RKO (cell line): ENCODE measurements around the gene MAFB.

Experiments
- DNase-seq: peaks from one replicate; pipeline ENCODE4 v3.0.0-alpha.2; 2016; ENCODE audit warnings: low spot score

MAFB gene

GRCh38 chr20:40702504-40702903 is 13.5 kb upstream of the MAFB start:
- no peak for DNase-seq

DNA sequence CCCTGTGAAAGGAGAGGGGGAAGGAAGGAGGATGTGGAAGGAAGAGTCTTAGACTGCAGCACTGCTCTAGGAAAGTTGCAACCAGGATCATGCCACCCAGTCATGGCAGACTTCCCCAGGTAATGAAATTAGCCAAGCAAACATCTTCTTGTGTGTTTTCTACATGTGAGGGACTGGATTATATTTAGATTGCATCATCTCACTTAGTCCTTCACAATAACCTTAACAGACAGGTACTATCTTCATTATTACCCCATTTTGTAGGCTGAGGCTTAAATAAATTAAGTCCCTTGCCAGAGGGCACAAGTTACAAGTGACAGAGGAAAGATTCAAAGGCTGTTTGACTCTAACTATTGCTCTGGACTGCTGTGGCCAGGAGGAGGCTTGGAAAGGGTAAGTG is 9.7 kb upstream of the MAFB start:
- no peak for DNase-seq

- no peak for DNase-seq
Observed at GRCh38 chr20:40698281-40698680, 9.2 kb upstream of the MAFB start.

DNA sequence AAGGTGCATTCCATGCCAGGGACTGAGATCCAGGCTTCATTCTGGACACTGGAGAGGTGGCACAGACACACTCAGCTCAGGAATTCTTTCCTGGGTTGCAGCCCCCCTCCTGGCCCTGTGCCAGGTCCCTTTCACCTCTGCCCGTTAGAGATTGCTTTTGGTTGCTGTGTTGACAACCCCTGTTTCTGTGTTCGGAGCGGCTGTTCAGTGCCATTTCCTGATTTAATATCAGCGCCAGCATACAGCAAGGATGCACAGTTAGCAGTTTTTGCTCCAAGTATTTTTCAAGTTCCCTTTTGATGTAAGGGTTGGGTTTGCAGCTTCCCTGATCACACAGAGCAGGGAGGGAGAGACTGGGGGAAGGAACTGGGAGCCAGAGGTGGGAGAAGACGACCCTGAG is 8.5 kb upstream of the MAFB start:
- no peak for DNase-seq

GRCh38 chr20:40695214-40695613 is 6.2 kb upstream of the MAFB start:
- DNase-seq: no peak

DNA sequence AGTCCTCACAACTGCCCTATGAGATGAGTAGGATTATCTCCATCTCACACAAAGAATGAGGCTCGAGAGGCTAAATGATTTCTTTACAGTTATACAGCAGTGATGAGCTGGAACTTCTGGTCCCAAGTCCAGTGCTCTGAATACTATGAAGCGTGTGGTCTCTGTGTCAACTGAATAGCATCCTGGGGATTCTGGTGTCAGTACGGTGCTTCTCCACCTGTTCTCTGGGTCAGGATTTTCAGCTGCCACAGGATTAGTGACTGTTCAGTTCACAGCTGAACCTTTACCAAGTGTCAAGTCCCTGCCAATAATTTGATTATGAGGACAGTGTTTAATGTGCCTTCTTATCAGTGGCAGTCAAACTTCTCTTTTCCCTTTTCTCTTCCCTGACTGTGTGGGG is 5.2 kb upstream of the MAFB start:
- DNase-seq: no peak

- DNase-seq: no peak
Observed at GRCh38 chr20:40692240-40693011, 3.4 kb upstream of the MAFB start.

GRCh38 chr20:40691566-40692239 is 2.7 kb upstream of the MAFB start:
- no peak for DNase-seq

- DNase-seq: no peak
Observed at GRCh38 chr20:40690836-40691565, 2.0 kb upstream of the MAFB start.

DNA sequence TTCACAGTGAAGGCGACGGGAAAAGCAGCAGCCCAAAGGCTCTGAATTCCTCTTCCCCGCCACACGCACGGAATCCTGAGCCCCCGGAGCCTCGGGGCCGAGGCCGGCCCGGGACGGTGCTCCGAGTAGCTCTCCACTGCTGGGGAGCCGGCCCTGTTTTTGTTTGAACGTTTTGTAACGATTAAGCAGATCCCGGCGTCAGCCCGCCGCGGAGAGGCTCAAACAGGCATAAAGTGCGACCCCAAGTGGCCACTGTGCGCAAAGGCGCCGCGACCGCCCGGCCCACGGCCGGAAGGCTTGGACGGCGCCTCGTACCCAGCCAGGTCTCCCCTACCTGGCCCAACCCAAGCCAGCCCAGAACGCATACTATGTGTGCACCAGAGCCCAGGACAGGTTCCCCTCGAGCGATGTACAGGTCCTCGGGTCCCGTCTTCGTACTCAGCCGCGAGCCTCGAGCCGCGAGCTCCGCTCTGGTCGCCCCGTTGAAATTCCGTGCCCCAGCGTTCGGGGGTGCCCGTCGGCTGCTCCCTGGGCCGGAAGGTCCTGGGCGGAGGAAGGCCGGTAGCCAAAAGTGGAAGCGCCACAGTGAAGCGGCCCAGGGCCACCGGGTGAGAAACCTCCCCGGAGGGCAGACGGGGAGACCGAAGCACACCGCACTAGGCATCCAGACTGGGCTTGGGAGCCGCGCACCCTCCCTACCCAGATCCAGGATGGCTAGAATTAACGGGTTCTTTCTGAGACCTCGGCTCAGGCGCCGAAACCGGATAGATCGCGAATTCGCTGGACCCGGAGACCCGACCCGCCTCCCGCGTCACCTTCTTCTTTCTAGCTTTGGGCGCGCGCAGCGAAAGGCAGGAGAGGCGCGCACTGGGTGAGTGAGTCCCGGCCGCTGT is 1.2 kb upstream of the MAFB start:
- DNase-seq: no peak

DNA sequence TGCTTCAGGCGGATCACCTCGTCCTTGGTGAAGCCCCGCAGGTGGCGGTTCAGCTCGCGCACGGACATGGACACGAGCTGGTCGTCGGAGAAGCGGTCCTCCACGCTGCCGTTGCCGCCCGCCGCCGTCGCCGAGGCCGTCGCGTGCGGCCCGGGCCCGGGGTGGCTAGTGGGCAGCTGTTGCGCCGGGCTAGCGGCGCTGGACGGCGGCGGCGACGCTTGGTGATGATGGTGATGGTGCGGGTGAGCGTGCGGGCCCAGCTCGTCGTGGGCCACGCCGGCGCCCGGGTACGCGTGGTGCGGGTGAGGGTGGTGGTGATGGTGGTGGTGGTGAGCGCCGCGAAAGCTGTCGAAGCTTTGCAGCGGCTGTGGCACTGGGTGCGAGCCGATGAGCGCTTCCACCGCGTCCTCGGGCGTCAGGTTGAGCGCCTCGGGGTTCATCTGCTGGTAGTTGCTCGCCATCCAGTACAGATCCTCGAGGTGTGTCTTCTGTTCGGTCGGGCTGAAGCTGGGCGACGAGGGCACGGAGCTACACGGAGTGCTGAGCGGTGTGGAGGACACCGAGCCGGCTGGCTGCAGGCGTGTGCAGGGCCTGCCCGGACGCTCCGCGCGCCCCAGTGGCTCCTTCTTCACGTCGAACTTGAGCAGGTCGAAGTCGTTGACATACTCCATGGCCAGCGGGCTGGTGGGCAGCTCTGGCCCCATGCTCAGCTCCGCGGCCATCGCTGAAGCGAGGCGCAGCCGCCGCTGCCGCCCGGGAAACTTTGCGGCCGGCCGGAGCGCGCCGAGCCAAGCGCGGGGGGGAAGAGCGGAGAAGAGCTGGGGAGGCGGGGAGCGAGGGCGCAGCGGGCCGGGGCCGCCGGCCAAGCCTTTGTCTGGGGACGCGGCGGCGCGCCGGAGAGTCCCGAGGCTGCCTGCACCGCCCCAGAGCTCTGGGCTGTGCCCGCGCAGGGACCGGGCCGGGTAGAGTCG is 622 bp downstream of the MAFB start:
- no peak for DNase-seq

DNA sequence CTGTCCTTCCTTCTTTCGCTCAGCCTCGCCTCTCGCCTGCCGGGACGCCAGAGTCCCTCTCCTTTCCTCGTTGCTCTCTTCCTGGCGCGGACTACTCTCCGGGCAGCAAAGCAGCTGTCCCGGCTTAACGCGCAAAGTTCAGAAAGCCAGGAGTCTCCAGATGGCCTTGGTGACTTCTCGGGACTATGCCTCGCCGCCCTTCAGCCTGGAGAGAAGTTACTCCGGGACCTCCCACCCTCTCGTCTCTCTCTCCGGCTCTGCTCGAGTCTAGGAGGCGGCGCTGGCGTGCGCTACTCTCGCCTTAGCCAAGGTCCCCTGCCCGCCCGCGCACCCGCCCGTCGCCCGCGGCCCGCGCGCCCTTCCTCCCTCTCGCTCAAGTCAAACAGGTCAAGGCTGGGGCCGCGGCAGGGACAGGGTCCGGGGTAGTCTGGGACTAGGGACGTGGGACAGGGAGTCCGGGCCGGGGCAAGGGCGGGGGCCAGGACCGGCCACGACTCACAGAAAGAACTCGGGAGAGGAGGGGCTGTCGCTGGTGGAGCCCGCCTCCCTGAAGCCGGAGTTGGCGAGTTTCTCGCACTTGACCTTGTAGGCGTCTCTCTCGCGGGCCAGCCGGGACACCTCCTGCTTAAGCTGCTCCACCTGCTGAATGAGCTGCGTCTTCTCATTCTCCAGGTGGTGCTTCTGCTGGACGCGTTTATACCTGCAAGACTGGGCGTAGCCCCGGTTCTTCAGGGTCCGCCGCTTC is 1.5 kb downstream of the MAFB start:
- DNase-seq: no peak

DNA sequence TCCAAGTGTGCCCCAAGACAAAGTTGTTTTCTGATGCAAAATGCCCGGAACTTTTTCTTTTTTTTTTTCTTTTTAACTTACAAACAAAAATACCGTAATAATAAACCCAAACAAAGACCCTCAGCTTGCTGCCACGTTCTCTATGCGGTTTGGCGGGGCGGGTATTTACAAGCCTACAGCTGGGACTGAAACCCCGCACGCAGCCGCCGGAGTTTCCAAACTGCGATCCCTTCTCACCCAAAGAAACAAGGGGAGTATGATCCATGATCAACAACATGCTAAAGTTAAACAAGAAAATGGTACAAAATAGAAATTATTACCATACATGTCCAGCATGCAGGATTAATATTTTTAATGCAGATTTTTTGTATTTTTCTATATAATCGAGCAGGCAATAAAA is 2.1 kb downstream of the MAFB start:
- no peak for DNase-seq

DNA sequence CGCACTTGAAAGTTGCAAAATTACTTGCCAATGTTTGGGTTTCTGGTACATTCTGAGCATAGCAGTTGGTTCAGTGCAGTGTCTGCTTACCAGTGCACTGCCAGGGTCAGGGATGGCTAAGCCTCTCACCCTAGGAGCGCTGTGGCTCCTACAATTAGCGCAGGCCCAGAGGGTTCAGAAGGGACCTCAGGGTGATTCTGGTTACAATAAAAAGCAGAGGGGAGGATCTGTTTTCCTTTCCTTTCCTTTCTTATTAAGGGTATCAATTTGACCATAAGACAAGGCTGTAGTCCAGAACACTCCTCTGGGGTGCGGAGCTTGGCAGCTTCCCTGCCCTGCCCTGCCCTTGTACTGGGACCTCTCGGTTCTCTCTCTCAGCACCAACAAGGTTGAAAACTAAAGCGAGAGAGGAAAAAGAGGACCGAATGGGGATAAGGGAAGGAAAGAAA is 2.6 kb downstream of the MAFB start:
- no peak for DNase-seq

GRCh38 chr20:40685349-40685748 is 3.7 kb downstream of the MAFB start:
- DNase-seq: no peak

DNA sequence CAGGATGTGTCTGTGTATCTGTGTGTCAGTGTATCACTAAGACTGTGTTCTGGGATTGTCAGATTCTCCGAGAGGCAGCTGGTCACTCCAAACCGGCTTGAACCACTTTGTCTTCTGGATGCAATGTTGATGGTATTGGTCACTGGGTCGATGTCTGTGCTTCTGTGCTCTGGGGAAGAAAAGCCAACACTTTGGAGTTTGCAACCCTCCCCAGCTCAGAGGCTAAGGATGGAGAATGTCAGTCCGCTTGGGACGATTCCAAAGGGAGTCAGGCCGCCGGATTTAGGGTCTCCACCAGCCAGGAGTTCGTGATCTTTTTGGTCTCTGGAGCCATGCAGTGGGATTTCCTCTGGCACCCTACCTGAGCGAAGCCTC is 5.2 kb downstream of the MAFB start:
- no peak for DNase-seq

DNA sequence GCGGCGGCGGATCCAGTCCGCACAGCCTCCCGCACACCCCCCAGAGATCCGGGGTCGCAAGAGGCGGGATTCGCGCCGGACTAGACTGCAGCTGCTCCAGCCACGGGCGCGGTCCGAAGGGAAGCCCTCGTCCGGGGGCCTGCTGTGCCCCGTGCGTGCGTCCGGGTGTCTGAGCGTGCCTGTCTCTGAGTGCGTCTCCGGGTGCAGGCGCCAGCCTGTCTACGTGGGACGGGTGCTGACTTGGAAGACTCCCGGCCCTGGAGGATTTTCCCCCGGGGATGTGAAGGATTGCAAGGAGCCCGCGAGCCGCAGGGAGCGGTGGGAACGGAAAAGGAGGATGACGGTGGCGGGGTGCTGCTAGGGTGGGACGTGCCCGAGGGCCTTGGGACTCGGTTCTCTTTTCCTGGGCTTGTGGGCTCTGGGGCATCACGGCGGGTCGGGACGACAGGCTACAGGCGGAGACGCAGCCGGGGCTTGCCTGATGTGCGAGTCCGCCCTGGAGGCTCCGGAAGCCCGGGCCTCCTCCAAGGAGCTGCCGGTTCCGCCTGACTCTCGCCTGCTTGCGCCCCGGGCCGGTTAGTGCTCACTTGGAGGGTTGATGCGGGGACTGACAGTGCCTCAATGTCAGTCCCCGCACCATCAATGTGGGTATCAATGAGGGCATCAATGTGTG is 5.7 kb downstream of the MAFB start:
- DNase-seq: no peak

- no peak for DNase-seq
Observed at GRCh38 chr20:40682104-40682981, 6.7 kb downstream of the MAFB start.

DNA sequence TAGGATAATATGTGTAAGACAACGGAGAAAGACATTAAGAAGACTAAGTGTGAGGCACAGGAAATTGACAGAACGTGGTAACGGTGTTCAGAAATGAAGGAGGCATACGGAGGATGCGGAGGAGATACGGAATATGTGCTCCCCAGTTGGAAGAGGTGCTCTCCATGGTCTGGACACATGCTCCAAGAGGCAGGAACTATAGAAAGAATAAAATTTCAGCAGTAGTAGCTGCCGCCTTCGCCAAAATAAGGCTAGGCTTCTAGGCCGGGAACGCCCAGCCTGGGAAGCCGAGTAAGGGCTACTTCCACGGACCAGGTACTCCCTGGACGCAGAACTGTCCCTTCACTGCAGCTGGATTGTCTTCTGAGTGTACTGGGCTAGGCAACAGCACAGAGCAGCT is 7.4 kb downstream of the MAFB start:
- no peak for DNase-seq
